Heart left ventricle (tissue), 13 donors: ENCODE results near the gene ESYT2.

Experiments used
- CTCF ChIP-seq, 12 donors: fragments of 200-600 bp; sonication (generic) in 4 of 12; IDR thresholded peaks; one replicate each; pipeline versions ENCODE4 v1.5.0 to v1.8.0; 2018 to 2022; ENCODE audit warnings: antibody characterized with exemption in 12 of 12, mild to moderate bottlenecking in 5 of 12
- POLR2A ChIP-seq, 2 donors: fragments of 450-650 bp; IDR thresholded peaks; one replicate each; pipeline ENCODE4 v1.6.1; 2017; ENCODE audit warnings: antibody characterized with exemption in 2 of 2, mild to moderate bottlenecking in 2 of 2, moderate library complexity in 2 of 2
- donor health status: ischemic (EF 13 %, LVEDD 7.1; RV severe dilation, severe dysfunction).
- donor health status: DM: no; HTN: yes; CAD: no.
- donor health status: DM: no; HTN: no; CAD: no.
- donor health status: ischemic (EF 25% LVEDD 6.9; RV normal size, moderate dysfunction).
- donor health status: ischemic (EF 25% LVEDD 5.7; RV mildly dilated, moderate dysfunction).
- donor health status: ischemic (EF 35%, LVEDD 5.7; RV mildly dilated, moderate dysfunction).
- donor health status: nonischemic (EF 11% LVEDD 7.7; RV severe dilation, severe dysfunction).
- donor health status: DM: yes; HTN: yes; CAD: no.
- donor health status: PGD.
- donor health status: ischemic (EF 29% LVEDD 5.4; RV normal size, mild dysfunction).
- donor health status: nonischemic (EF 23%, LVEDD 6.1; RV moderate dilation, normal function).

GRCh38 chr7:158751751-158752150 is 77.6 kb downstream of the ESYT2 start:
- TF ChIP-seq POLR2A (IDR thresholded peaks at IDR 0.05), result no peak
- TF ChIP-seq CTCF (IDR thresholded peaks at IDR 0.05), result no peak
